ENCODE results near the gene CIC. TPM values are rescaled to one million over a fixed set of nuclear protein-coding genes. Genes with fewer than 3 reads are reported as not detected.

Gene CIC
- total RNA-seq, 1 experiment from 2014 or later, result 54.0 TPM

DNA sequence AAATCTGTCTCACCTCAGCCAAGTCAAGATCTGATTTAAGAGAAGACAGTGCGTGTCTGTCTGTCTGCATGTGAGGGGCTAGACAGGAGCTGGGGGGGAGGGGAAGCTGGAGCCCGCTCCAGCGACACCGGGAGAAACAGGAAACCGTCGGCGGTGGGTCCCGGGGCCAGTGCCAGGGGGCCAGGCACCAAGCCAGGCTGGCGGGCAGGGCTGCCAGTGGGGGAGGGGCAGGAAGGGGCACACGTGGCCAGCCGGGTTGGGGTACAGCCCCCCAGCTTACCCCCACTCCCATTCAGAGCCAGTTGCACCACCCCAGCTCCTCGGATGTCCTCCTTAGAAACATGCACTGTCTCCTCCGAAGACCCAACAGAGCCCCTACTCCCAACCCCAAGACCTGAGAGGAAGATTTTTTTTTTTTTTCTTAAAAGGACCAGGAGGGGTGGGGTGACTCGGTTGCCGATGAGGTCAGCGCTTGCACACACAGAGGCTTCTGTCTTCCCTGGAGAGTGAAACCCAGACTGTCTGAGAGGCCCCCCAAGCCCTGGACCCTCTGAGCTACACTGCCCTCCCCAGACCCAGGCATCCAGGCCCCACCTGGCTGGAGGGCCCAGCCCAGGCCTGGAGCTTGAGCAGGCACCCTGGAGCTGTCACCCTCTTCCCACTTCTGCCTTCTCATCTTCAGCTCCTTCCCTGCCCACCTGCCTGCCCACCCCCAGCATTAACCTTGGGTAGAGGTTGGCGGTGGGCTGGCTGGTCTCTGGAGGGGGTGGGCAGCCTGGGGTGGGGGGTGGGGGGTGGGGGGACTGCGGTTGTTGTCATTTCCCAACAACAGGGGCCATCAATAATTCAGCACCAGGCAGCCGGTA is 18.2 kb upstream of the CIC start:
- H3K27me3 Mint-ChIP-seq (ENCODE audit: low read depth), result peaks cover under 1% of the 10 kb centered on the region
- no peak for TF ChIP-seq CTCF (conservative IDR thresholded peaks at IDR 0.05)
- no peak overlapping the region for H2AK5ac ChIP-seq (ENCODE audit: insufficient read length, low read length)
- no peaks in the 10 kb centered on the region for H3K9me3 ChIP-seq (ENCODE audit: control insufficient read depth, low read depth, low read length)
- no peak overlapping the region for H2BK20ac ChIP-seq (ENCODE audit: low read depth, low read length, poor library complexity, severe bottlenecking)
- no peak overlapping the region for H3K4me2 ChIP-seq (ENCODE audit: insufficient read depth, insufficient read length, low read length)
- no peak overlapping the region; a peak in 1 of 5 replicates for H3K4me3 Mint-ChIP-seq
- H3K4me1 ChIP-seq (ENCODE audit: insufficient read depth, low read length), result peaks cover 6% of the 10 kb centered on the region; the same call in 1 of the 2 replicates
- no peaks in the 10 kb centered on the region for H3K79me1 ChIP-seq (ENCODE audit: insufficient read depth, low read depth, low read length, poor library complexity, severe bottlenecking)
- no peak overlapping the region for H3K27ac ChIP-seq (ENCODE audit: insufficient read length, low read depth, low read length)
- no peaks in the 10 kb centered on the region for H3K27me3 ChIP-seq (ENCODE audit: insufficient read depth, low read length)
- no peak overlapping the region for H3K14ac ChIP-seq (ENCODE audit: insufficient read depth, low read length)
- no peak overlapping the region for H4K5ac ChIP-seq (ENCODE audit: insufficient read length, low read depth, low read length)
- H3K9me3 Mint-ChIP-seq, result no peaks in the 10 kb centered on the region
- no peak overlapping the region for H3K4ac ChIP-seq (ENCODE audit: low read depth, low read length)
- no peak overlapping the region for H2BK5ac ChIP-seq (ENCODE audit: insufficient read length, low read length)
- no peak overlapping the region for H2BK120ac ChIP-seq (ENCODE audit: low read depth, low read length, poor library complexity, severe bottlenecking)
- H3K4me1 Mint-ChIP-seq, result peaks cover 27 to 41% of the 10 kb centered on the region in 2 experiments
- H2BK15ac ChIP-seq (ENCODE audit: low read depth, low read length), result no peak overlapping the region
- peaks cover 13% of the 10 kb centered on the region for H3K23me2 ChIP-seq (ENCODE audit: insufficient read length, low read depth, low read length, poor library complexity, severe bottlenecking)
- H3K56ac ChIP-seq (ENCODE audit: insufficient read length, low read depth, low read length), result no peak overlapping the region
- no peak overlapping the region for H3K18ac ChIP-seq (ENCODE audit: insufficient read length, low read depth, low read length)
- no peak for DNase-seq
- no peak overlapping the region; a peak in 1 of 7 replicates for H3K27ac Mint-ChIP-seq
- H4K91ac ChIP-seq (ENCODE audit: insufficient read length, low read depth, low read length), result no peak overlapping the region
- no peak overlapping the region for H3K9ac ChIP-seq (ENCODE audit: extremely low read depth, insufficient read length, low read length)
- no peak overlapping the region for H4K8ac ChIP-seq (replicated peaks; ENCODE audit: insufficient read length, low read depth, low read length)
- H3T11ph ChIP-seq (ENCODE audit: low read length), result no peak overlapping the region
- H2BK12ac ChIP-seq (ENCODE audit: insufficient read length, low read depth, low read length), result no peak overlapping the region
- H3K79me2 ChIP-seq (ENCODE audit: insufficient read depth, low read length), result peaks cover 5% of the 10 kb centered on the region; the same call in 1 of the 2 replicates
- no peak overlapping the region for H3K23ac ChIP-seq (ENCODE audit: insufficient read length, low read depth, low read length)
- no peaks in the 10 kb centered on the region for H4K20me1 ChIP-seq (ENCODE audit: control insufficient read depth, insufficient read depth, insufficient read length)
- WGBS (ENCODE audit: extremely low coverage, insufficient read length, low lambda C conversion rate), result no CpG with 5 or more reads among the region's 19 CpGs
- no peak overlapping the region for H2AFZ ChIP-seq (ENCODE audit: low read length)
- H3K36me3 Mint-ChIP-seq (ENCODE audit: insufficient read depth in 1 of 3, low read depth in 3 of 3), result peaks cover 5 to 28% (median 18%) of the 10 kb centered on the region in 3 experiments; a peak in 6 of 7 replicates
